ENCODE measurements around the gene SASH1. TPM values are rescaled to one million over a fixed set of nuclear protein-coding genes. Genes with fewer than 3 reads are reported as not detected.

SASH1 gene
- total RNA-seq, 1 donor from 2014 or later = 118 TPM

DNA sequence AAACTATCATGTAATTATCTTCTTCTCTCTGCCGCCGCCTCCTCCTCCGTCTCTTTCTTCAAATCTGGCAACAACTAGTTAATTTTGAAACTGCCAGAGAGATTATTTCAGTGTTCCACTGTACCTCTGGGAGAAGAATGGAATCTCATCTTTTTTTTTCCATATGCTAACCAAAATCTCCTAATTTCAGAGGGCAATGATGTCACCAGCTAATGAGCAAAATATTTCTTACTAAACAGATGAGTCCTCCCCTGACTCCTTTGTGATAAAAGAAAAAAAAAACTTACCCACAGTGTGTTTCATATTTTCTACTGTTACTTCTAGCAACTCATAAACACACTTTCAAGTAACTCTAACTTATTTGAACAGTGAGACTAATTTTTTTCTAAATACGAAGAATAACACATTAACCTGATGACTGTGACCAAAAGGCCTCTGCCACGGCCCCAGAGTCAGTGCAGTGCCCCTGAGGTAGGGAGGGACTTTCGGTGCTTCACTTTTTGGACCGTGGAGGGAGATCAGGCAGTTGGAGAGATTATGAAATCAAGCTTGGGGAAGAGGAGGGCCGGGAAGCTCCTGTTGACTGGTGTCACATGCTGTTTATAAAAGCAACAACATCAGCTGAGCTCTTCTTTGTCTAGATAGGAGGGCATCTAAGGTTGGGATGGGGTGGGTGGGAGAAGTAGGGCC lies 159.6 kb downstream of the SASH1 start:
- intact Hi-C loops (cut with DNase I) = no loop called here
- ATAC-seq (peak; percentile 89), DNase-seq (ENCODE audit: low spot score) (no peak)

DNA sequence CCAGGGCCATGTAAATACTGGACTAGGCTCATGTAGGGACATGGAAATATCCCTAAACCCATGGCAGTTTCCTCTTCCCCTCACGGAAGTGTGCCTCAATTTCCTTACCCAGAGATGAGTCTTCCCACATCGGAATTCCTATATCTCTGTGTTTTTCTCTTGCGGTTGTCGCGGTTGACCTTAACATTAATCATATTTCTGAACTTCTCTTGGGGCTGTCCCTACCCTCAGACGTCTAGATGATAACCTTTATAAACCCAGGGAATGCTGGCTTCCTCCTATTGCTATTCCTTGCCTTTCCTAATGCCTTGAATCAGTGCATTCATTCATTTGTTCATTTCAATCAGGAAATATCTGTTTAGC lies 160.1 kb downstream of the SASH1 start:
- ATAC-seq (no peak), DNase-seq (ENCODE audit: low spot score) (no peak)
- intact Hi-C loops (cut with DNase I) = no loop called here

DNA sequence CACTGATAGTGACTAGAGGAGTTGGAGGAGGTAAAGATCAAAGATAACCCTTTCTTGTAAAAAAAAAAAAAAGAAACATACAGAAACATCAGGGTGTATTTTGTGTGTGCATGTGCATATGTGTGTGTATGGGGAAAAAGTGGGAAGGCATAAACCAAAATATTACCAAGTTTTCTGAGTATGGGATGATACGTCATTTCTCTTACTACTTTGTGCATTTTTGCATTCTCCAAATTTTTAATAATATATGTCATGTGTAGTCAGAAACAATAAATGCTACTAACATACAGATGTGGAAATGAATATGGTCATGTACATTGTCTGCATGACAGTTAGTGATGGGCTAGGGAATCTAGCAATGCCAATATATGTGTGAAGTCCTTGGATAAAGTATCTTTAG lies 161.1 kb downstream of the SASH1 start:
- ATAC-seq (no peak), DNase-seq (ENCODE audit: low spot score) (no peak)
- intact Hi-C loops (cut with DNase I) = no loop called here

DNA sequence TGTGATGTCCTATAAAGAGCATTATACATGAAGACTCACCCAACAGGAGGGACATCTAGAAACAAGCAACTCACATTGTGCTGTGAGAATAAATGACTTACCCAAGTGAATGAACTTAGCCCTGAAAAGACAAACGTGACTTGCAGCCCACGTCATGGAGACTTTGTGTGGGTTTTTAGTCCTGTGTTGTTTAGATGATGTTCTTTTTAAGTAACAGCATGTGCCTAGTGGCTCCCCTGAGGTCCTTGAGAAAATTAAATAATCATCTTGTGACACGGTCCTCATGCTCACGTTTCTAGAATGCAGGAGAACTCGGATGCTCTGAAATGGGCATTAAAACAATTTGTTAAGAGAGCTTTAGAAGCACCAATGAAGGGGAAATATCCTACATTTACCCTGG lies 165.1 kb downstream of the SASH1 start:
- ATAC-seq (peak; percentile 86), DNase-seq (ENCODE audit: low spot score) (no peak)
- intact Hi-C loops (cut with DNase I) = no loop called here

DNA sequence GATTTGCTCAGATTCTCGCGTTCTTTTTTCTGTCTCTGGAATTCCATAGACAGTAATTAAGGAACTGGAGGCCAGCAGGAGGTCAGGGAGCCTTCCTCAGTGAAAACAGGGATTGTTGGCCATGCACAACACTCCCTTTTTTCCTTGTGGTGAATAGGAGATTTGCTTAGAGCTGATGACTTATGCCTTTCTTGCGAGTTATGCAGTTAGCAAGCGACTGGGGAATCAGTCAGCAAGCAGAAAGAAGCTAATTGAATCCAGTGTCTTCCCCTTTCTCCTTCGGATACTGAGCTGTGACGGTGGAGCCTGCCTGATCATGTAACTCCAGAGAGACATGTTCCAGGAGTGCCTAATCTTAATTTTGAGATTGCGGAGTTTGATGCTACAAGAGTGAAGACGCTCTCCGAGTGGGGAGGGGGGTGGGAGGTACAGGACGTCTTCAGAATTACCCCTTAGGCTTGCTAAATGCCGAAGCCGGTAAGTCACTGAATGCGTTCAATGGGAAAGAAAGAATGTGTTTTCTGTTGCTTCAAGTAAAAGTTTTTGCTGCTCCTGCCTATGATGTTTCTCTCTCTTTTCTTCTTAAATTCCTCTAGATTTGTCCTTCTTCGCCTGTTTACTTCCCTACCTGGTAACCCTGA lies 165.9 kb downstream of the SASH1 start:
- ATAC-seq = peak; percentile 77
- intact Hi-C loops (cut with DNase I) = no loop called here
- no peak for DNase-seq (ENCODE audit: low spot score)

DNA sequence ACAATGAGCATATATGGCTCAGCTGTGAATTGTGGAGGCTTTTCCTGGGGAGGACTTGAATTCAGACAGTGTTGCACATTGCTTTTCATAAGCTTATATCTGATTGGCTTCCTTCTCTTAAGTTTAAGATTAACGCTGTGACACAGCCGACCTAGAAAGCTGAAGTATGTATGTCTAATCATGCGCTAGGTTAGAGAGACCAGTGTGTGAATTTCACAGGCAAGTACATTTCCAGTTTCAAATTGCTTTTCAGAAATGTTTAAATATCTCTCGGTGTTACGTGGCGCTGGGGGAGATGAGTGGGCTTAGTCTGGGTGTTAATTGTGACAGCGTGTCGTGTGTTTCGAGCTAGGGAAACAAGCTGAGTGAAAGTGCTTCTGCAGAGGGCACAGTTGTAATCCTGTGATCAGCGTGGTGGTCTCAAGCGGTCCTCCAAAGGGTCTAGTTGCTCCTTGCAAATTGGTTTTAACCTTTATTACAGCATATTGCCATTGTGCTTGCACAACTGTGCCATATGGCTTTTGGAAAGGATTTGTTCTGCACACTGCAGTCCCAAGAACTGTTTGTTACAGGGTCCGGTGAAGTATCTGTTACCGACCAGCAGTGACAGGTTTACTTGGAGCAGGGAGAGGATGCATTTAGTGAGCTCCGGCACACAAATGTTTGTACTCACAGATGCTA lies 166.6 kb downstream of the SASH1 start:
- intact Hi-C loops (cut with DNase I) = no loop called here
- ATAC-seq = peak; percentile 7
- no peak for DNase-seq (ENCODE audit: low spot score)

DNA sequence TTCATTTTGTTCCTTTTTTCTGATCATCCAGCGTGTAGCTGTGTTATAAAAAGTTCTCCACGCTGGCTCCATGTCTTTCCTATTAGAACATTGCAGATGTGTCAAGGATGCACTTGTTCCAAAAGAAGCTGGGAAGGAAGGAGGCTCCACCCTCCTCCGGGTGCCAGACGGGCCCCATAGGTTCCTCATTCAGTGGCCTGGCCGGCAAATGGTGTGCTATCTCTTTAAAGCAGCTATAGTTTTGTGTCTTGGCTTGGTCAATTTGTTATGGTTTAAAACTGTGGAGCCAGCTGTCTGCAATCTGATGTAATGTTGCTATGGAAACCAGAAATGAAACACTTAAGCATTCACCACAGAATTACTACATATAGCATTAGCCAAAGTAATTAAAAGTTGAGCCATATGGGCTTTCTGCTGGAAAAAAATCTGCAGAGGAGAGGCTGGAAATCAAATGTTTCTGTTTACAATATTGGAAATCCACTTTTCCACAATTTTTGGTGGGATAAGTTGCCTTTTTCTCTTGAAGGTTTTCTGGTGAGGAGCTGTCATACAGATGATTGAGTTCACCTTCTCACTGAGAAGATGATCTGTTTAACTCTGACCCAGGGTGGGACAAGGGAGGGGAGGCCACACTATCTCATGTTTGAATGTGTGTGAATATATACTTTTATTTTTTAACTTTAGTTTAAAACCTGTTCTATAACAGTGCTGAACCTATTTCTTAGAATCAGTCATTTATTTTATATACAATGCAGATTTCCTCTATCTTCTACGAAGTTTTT lies 167.4 kb downstream of the SASH1 start:
- intact Hi-C loops (cut with DNase I) = no loop called here
- ATAC-seq (peak; percentile 58), DNase-seq (ENCODE audit: low spot score) (no peak)

DNA sequence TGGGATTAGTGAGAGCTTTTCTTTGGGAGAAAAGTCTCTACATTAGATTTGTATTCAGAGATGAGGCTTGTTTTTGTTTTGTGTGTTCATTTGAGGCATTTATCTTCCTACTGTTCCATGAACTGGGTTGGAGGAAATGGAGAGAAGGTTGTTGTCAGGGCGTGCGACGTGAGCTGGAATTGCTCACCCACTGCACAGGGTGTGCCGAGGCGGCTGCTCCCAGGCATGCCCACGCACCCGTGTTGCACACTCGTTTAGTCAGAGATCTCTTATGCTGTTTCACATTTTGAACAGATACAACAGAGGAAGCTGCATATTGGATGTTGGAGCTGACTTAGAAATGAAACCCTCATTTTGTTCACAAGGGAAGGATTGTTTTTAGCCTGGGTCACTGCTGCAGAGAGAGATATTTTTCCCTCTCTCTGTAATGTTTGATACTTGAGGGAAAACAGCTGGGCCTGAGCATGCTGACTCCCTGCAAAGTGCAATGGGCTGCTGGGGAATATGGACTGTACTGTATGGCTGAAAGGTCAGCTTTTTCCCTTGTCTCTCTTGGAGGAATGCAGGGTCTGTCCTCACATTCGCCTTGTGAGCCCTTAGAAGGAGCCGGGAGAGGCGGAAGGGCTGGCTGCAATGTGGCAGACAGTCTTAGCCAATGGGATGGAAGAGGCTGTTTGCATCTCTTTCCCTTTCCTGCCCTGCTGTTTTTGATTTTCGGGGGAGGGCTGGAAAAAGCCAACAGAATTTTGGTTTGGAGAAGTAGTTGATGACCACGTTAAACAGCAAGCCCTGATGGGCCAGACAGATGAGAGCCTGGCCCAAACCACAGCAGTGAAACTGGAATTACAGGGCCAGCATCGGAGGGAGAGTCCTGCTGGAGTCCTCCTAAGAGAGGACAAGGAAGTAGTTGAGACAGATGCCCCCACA lies 170.8 kb downstream of the SASH1 start:
- intact Hi-C loops (cut with DNase I) = no loop called here

DNA sequence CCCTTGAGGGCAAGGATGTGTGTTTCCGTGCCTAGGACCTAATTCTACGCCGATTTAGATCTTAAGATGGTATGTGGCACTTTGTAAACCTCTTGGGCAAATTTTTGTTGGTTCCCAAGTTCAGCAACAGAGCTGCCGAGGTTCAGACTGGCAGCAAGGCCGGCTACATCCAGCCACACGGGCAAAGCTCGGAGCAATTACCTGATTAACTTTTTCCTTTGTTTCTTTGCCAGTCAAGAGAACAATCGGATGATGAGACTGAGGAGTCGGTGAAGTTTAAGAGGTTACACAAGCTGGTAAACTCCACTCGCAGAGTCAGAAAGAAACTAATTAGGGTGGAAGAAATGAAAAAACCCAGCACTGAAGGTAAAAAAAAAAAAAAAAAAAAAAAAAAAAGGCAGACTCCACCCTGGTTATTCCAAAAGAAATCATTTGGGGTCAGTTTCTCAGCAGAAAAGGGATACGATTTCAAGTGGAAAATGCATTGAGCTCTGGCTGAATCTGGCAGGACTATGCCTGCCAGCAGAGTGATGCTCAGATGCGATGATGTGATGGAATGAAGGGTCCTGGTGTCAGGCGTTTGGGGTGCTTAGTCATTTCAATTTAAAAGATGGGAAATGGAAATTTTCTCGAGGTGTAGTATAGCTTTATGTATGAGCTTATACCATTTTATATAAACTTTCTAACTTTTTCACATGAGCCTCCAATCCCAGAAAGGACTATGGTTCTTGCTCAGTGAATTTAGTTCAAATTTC lies 171.6 kb downstream of the SASH1 start:
- DNase-seq (ENCODE audit: low spot score) (no peak), ATAC-seq (no peak)
- intact Hi-C loops (cut with DNase I) = no loop called here

More for the DNA sequence above, 170.8 kb downstream of the SASH1 start:
- DNase-seq (ENCODE audit: low spot score) (no peak), ATAC-seq (peak; percentile 70)

DNA sequence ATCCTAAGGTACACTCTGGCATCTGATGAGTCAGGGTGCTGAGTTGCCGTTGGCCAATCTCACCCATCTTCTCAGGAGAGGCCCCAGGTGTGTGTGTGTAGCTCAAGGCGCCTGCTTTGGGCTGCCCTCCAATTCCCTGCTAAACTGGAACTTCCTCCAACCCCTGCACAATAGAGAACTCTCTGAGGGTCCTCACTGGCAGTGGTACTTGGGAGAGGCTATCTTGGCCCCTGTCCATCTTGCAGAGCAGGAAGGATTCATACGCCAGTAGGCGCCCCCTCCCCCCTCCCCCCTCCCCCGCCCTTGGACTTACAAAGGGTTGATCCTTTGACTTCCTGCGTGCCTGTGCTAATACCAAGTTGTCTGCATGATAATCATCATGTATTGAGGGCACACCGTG lies 173.6 kb downstream of the SASH1 start:
- ATAC-seq = no peak
- intact Hi-C loops (cut with DNase I) = no loop called here
- DNase-seq (ENCODE audit: low spot score) = no peak

DNA sequence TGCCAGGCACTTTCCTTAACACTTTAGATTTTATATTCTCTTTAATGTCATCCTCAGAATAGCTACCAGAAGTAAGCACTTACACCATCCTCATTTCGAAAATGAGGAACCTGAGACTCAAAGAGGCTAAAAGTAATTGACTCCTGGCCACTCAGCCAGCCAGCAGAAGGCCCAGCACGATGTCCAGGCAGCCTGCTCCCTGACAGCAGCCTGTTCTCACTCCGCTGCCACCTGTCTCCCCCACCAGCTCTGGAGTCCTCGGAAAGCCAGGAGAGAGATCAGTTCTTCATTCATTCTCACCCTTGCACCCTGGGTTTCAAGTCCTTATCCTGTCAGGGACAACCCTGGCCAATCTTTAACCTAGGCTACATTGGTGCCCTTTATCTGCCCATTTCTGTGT lies 174.0 kb downstream of the SASH1 start:
- intact Hi-C loops (cut with DNase I) = no loop called here
- DNase-seq (ENCODE audit: low spot score) (no peak), ATAC-seq (no peak)

DNA sequence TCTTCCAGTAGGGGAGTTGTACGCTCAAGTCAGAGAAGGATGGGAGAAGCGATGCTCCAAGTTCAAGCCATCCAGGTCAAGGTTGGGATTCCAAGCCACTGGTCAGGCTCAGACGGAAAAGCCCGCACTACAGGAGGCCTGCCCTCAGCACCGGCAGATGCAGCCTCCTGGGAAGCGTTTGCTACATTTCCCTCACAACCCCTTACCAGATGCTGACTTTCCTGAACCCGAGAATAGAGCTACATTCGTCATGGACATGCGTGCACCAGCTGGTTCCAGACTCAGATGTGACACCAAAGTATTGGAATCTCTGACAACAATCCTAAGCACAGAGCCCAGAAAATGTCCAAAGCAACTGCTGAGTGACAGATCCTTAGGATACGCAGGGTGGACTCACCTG lies 174.8 kb downstream of the SASH1 start:
- ATAC-seq = peak; percentile 8
- DNase-seq (ENCODE audit: low spot score) = no peak
- intact Hi-C loops (cut with DNase I) = no loop called here

DNA sequence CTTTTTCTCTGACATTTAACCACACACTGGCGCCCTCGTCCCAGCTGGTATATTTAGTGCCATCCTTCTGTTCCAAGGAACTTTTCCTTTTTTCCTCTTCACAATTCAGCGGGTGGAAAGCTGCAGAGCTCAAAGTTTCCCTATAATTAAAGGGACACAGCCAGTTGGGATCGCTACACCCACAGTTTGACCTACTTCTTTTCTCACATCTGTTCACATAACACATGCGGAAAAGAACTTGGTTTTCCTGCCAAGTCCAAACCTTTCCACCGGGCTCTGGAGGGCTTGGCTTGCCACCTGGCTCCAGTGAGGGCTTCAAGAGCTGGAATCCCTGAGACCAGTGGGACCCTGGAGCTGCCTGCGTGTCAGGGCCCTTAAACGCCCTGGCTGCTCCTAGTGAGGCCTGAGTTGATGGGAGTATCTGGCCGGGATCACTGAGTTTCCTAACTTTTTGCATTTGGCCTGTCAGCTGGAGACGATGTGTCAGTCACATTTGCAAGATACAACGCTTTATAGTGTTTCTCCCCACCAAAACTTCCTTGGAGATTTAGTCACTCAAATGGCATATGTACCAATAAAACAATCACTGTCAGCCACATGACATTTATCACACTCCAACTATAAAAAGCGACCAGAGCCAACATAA lies 176.0 kb downstream of the SASH1 start:
- ATAC-seq (peak; percentile 67), DNase-seq (ENCODE audit: low spot score) (no peak)
- intact Hi-C loops (cut with DNase I) = no loop called here

DNA sequence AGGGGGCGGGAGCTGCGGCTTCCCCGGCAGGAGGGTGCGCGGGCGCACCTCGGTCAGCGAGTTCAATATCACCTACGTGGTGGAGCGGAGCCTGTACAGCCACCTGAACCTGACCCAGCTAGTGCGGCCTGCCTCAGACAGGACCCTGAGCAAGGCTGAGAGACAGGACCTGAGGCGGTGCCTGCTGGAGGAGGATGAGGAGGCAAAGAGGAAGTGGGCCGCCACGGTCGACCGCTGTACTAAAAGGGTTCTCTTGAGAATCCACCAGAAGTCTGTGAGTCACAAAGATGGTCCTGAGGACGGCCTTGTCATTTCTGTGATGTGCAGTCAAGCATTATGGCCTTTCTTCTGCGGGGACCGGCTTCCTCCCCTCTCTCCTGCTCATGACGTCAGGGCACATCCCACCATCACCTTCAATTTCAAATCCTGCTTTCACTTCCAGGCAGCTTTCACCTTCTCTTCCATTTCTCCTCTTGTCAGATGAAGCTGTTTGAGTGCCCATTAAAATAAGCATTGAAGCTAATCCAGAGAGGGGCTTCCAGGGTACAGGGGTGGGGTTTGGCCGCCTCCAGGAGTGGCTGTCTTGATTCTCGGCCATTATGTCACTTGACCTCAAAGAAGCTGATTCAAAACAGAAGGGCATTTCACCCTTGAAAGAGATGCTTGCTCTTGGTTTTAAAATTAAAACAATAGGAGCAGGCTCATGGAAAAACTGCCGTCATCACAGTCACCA lies 177.6 kb downstream of the SASH1 start:
- ATAC-seq (peak; percentile 2), DNase-seq (ENCODE audit: low spot score) (no peak)
- intact Hi-C loops (cut with DNase I) = no loop called here

DNA sequence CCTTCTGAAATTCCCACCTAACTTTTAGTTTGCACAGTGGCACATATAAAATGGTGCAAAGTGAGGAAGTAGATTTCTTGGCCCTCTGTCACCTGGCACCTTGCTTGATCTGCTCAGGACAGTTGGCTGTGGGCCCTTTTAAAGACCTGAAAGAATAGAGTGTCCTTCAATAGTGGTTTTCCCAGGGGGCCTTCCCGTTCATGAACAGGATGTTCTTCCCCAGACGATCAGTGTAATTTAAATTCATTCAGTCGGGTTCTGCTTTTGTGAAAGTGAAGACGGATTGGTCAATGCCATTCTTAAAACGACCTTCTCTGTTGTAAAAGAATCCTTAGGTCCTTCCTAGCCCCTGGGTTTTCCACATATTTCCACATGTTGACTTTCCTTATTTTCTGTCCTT lies 178.5 kb downstream of the SASH1 start:
- DNase-seq (ENCODE audit: low spot score) (no peak), ATAC-seq (peak; percentile 4)
- intact Hi-C loops (cut with DNase I) = no loop called here

DNA sequence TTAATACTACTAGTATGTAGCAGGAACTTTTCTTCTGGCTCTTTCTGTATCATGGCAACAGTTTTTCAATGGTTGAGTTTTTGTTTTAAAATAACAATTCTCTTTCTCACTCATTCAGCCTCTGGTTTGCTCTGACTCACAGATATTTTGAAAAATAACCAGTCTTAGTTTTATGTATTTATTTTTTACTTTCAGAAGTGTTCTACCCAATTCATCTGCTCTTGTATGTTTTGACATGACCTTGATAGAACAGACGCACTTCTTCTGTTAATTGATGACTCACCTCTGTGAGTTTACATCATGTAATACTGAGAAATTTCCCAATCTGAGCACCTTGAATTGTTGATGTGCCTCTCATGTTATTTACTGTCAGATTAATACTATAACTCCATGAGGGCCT lies 178.9 kb downstream of the SASH1 start:
- ATAC-seq = no peak
- DNase-seq (ENCODE audit: low spot score) = no peak
- intact Hi-C loops (cut with DNase I) = no loop called here

DNA sequence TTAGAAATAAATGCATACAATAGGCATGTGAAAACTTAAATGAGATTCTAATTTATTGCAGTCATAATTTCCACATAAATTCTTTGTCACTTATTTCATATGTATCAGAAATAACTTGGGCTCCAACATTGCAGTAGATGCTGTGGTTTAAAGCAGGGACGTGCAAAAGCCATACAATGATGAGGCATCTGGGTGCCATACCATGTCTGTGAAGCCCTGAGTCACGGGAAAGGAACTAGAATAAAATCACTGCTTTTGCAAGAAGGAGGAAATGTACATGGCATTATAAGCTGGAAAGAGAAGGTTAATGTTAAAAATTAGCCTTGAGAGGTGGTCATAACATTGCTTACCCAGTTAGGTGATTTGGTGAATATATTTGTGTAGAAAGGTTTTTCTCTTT lies 180.4 kb downstream of the SASH1 start:
- DNase-seq (ENCODE audit: low spot score) (no peak), ATAC-seq (no peak)
- intact Hi-C loops (cut with DNase I) = no loop called here

Measured in sciatic nerve (tissue), 2 donors.